Karpas-422 (cell line): Measurements from ENCODE around the gene PAPLN. TPM values are rescaled to one million over a fixed set of nuclear protein-coding genes. Genes with fewer than 3 reads are reported as not detected.

Experiments
- DNase-seq: peaks from one replicate; pipeline ENCODE4 v3.0.0-alpha.2; 2015
- H2AFZ ChIP-seq: fragments of 200-600 bp; sonication (generic); 2 replicates; pipeline ENCODE4 v1.6.1; 2014; ENCODE audit warnings: antibody characterized with exemption, low read length, mixed read lengths
- H3K27ac ChIP-seq: fragments of 200-600 bp; sonication (generic); 2 replicates; pipeline ENCODE4 v1.5.1; 2014; ENCODE audit warnings: mild to moderate bottlenecking, low read length, moderate library complexity
- H3K27me3 ChIP-seq: fragments of 200-600 bp; sonication (generic); 2 replicates; pipeline ENCODE4 v1.6.1; 2014; ENCODE audit warnings: low read length, mixed read lengths
- H3K36me3 ChIP-seq: fragments of 200-600 bp; sonication (generic); 2 replicates; pipeline ENCODE4 v1.6.1; 2014; ENCODE audit warnings: low read length, mixed read lengths; ENCODE audit not compliant: insufficient read depth
- H3K4me1 ChIP-seq: fragments of 200-600 bp; sonication (generic); 2 replicates; pipeline ENCODE4 v1.6.1; 2014; ENCODE audit warnings: mild to moderate bottlenecking, low read length, mixed read lengths
- H3K4me2 ChIP-seq: fragments of 200-600 bp; sonication (generic); 2 replicates; pipeline ENCODE4 v1.6.1; 2014; ENCODE audit warnings: low read length, low read depth, mild to moderate bottlenecking; ENCODE audit not compliant: poor library complexity, severe bottlenecking
- H3K4me3 ChIP-seq: fragments of 200-600 bp; sonication (generic); 2 replicates; pipeline ENCODE4 v1.5.1; 2014; ENCODE audit warnings: mild to moderate bottlenecking, antibody characterized with exemption, low read length, mixed read lengths
- H3K79me2 ChIP-seq: fragments of 200-600 bp; sonication (generic); 2 replicates; pipeline ENCODE4 v1.6.1; 2014; ENCODE audit warnings: mild to moderate bottlenecking, low read length, mixed read lengths
- H3K9ac ChIP-seq: fragments of 200-600 bp; sonication (generic); 2 replicates; pipeline ENCODE4 v1.6.0; 2014; ENCODE audit warnings: low read length
- H3K9me2 ChIP-seq: fragments of 200-600 bp; sonication (generic), shearing (Covaris generic); replicated peaks from 2 replicates; pipeline ENCODE4 v1.6.0; 2014; ENCODE audit warnings: mild to moderate bottlenecking, low read length, moderate library complexity; ENCODE audit not compliant: insufficient read depth
- H3K9me3 ChIP-seq: fragments of 300-700, 200-600 bp; sonication (generic); 2 replicates; pipeline ENCODE4 v1.6.1; 2014; ENCODE audit warnings: low read length, mixed read lengths
- H4K20me1 ChIP-seq: fragments of 200-600 bp; sonication (generic); 2 replicates; pipeline ENCODE4 v1.6.1; 2014; ENCODE audit warnings: mild to moderate bottlenecking, antibody characterized with exemption, low read length, low read depth; ENCODE audit not compliant: insufficient read depth
- total RNA-seq: library from RNA; depleted of rRNA; stranded (reverse); fragments of >200 nt; shearing (Covaris generic); gene quantifications from 2 replicates; pipeline ENCODE4 v1.2.3, GENCODE V29; 2014; ENCODE audit warnings: low replicate concordance

Gene PAPLN
- total RNA-seq, 1 experiment from 2014 or later: 12.9 TPM

GRCh38 chr14:73221945-73222344 is 15.4 kb upstream of the PAPLN start:
- no peaks in the 10 kb centered on the region for H4K20me1 ChIP-seq
- H2AFZ ChIP-seq: no peak overlapping the region
- no peak for DNase-seq
- no peak overlapping the region for H3K4me3 ChIP-seq
- H3K9ac ChIP-seq: no peak overlapping the region
- no peaks in the 10 kb centered on the region for H3K27me3 ChIP-seq
- peak overlapping the region; percentile 63; the same call in 1 of the 2 replicates for H3K27ac ChIP-seq
- peak overlapping the region; percentile 54 for H3K4me2 ChIP-seq
- H3K9me3 ChIP-seq: no peaks in the 10 kb centered on the region
- peaks cover 31% of the 10 kb centered on the region for H3K4me1 ChIP-seq
- no peaks in the 10 kb centered on the region for H3K9me2 ChIP-seq
- H3K36me3 ChIP-seq: peaks cover 25% of the 10 kb centered on the region
- H3K79me2 ChIP-seq: no peaks in the 10 kb centered on the region

- Histone ChIP-seq H3K79me2 (no peaks in the 10 kb centered on the region), H3K27ac (peak overlapping the region; percentile 63), H3K9me3 (no peaks in the 10 kb centered on the region), H3K9me2 (no peaks in the 10 kb centered on the region), H2AFZ (no peak overlapping the region), H4K20me1 (no peaks in the 10 kb centered on the region), H3K4me3 (0 out of 2 replicates have a peak overlapping the region, but pooled peaks have one; percentile 0), H3K36me3 (peaks cover 19% of the 10 kb centered on the region), H3K4me1 (peaks cover 31% of the 10 kb centered on the region), H3K27me3 (no peaks in the 10 kb centered on the region), H3K9ac (peak overlapping the region; percentile 32), H3K4me2 (peak overlapping the region; percentile 54)
- DNase-seq: peak; percentile 66
These were observed 14.3 kb upstream of the PAPLN start for GRCh38 chr14:73223049-73223448.

GRCh38 chr14:73225496-73225895 is 11.8 kb upstream of the PAPLN start:
- no peak overlapping the region for H2AFZ ChIP-seq
- 0 out of 2 replicates have a peak, but pooled peaks cover 4% of the 10 kb centered on the region for H3K36me3 ChIP-seq
- H3K27ac ChIP-seq: no peak overlapping the region
- H3K27me3 ChIP-seq: no peaks in the 10 kb centered on the region
- H3K9me3 ChIP-seq: no peaks in the 10 kb centered on the region
- H3K79me2 ChIP-seq: no peaks in the 10 kb centered on the region
- no peaks in the 10 kb centered on the region for H3K9me2 ChIP-seq
- H3K4me3 ChIP-seq: no peak overlapping the region
- no peak overlapping the region for H3K9ac ChIP-seq
- peaks cover 31% of the 10 kb centered on the region for H3K4me1 ChIP-seq
- no peaks in the 10 kb centered on the region for H4K20me1 ChIP-seq
- no peak for DNase-seq
- H3K4me2 ChIP-seq: no peak overlapping the region

DNA sequence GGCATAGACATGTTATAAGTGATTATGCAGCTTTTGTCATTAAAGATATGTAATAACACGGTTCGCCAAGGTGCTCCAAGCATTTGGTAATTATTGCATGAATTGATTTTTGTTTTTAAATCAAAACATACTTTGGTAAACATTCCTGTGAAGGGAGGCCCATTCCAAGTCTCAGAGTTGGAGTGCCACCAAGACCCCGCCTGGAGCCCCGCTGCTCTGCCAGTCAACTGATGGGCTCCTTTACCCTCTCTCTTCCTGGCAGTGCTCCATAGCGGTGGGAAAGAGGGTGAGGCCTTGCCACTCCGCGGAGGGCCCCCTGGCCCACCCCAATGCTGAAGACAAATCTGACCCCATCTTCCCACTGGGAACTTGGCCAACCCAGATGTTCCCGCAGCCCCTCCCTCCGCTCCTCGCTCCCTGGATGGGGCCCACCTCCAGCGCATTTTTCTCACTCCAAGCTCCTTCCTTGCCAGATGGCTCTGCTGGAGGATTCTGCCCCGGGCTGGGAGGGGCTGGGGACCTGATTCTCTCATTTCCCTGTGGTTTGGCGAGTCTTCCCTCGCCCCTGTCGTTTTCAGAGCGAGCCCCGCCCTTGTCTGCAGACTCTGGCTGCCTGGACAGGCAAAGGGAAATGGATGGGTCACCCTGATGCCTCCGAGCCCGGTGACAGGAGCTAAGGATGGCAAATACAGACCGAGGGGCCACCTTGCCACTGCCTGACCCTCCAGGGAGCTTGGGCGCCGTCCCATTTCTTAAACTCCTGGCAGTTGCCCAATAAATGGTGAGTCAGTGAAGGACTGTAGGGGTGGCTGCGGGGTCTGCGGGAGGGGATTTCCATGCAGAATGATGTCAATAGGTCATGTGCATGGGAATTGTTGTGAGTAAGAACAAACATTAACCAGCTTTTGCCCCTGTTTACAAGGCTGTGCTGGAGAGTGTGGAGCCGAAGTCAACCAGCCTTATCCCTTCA is 9.2 kb upstream of the PAPLN start:
- no peak overlapping the region for H2AFZ ChIP-seq

DNA sequence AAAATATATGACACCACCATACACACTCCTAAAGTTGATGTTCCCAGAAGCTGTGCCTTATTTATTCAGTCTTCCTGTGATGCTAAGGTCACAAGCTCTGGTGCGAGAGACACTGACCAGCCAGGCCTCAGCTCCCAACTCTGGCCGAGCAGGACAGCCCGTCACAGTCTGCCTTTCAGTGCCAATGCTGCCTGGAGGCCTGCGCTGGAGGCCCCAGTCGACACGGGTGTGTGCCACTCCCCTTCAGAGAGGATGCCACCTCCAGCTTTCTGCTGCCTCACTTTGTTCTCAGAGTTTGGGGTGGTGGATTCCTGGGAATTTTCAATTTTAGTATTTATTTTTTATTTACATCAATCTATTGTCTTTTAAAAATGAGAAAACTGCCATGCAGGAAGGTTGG is 7.3 kb upstream of the PAPLN start:
- Histone ChIP-seq H3K4me2 (no peak overlapping the region), H3K9ac (no peak overlapping the region), H3K27me3 (no peaks in the 10 kb centered on the region), H3K9me3 (no peaks in the 10 kb centered on the region), H2AFZ (no peak overlapping the region), H3K79me2 (no peaks in the 10 kb centered on the region), H3K4me1 (peaks cover 17% of the 10 kb centered on the region), H3K36me3 (no peaks in the 10 kb centered on the region), H3K9me2 (no peaks in the 10 kb centered on the region), H3K4me3 (no peak overlapping the region), H4K20me1 (no peaks in the 10 kb centered on the region), H3K27ac (no peak overlapping the region)
- DNase-seq: no peak

More for the DNA sequence above, 9.2 kb upstream of the PAPLN start:
- H3K27ac ChIP-seq: no peak overlapping the region
- H3K9me3 ChIP-seq: no peaks in the 10 kb centered on the region
- H3K36me3 ChIP-seq: no peaks in the 10 kb centered on the region
- H3K4me3 ChIP-seq: no peak overlapping the region
- no peak overlapping the region for H3K4me2 ChIP-seq
- no peaks in the 10 kb centered on the region for H3K9me2 ChIP-seq
- DNase-seq: no peak
- H3K79me2 ChIP-seq: no peaks in the 10 kb centered on the region
- peaks cover 8% of the 10 kb centered on the region for H3K4me1 ChIP-seq
- H3K9ac ChIP-seq: no peak overlapping the region
- H4K20me1 ChIP-seq: no peaks in the 10 kb centered on the region
- no peaks in the 10 kb centered on the region for H3K27me3 ChIP-seq

- H3K4me1 ChIP-seq: peaks cover 39% of the 10 kb centered on the region
- H3K36me3 ChIP-seq: no peaks in the 10 kb centered on the region
- no peaks in the 10 kb centered on the region for H3K9me3 ChIP-seq
- H2AFZ ChIP-seq: no peak overlapping the region
- no peaks in the 10 kb centered on the region for H4K20me1 ChIP-seq
- no peak overlapping the region for H3K9ac ChIP-seq
- no peak overlapping the region for H3K4me3 ChIP-seq
- no peaks in the 10 kb centered on the region for H3K9me2 ChIP-seq
- H3K27ac ChIP-seq: no peak overlapping the region
- no peaks in the 10 kb centered on the region for H3K79me2 ChIP-seq
- H3K27me3 ChIP-seq: no peaks in the 10 kb centered on the region
- no peak overlapping the region for H3K4me2 ChIP-seq
- DNase-seq: peak; percentile 87
These were observed 5.1 kb upstream of the PAPLN start for GRCh38 chr14:73231981-73232851.

GRCh38 chr14:73232984-73233383 is 4.3 kb upstream of the PAPLN start:
- Histone ChIP-seq H3K27me3 (no peaks in the 10 kb centered on the region), H3K4me3 (no peak overlapping the region), H4K20me1 (no peaks in the 10 kb centered on the region), H2AFZ (no peak overlapping the region), H3K36me3 (no peaks in the 10 kb centered on the region), H3K9me3 (no peaks in the 10 kb centered on the region), H3K4me2 (no peak overlapping the region), H3K4me1 (peaks cover 47% of the 10 kb centered on the region), H3K9ac (no peak overlapping the region), H3K27ac (no peak overlapping the region), H3K9me2 (no peaks in the 10 kb centered on the region), H3K79me2 (no peaks in the 10 kb centered on the region)
- DNase-seq: no peak

DNA sequence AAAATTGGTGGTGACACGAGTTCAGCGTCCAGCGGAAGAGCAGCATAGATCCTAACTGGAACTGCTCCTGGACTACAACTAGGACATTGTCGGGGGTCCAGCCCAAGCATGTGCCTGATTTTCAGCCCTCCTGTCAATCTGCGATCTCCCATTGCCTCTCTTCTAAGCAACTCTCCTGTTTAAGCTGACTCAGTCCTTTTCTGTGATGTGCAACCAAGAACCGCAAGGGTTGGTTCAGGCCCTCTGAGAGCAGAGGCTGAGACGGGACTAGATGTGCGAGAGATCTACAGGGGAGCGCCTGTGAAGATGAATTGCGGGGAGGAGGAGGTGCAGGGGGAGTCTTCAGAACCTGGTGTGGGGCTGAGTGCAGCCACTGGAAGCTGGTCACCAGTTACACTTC is 3.7 kb upstream of the PAPLN start:
- no peaks in the 10 kb centered on the region for H3K27me3 ChIP-seq

More for the DNA sequence above, 3.7 kb upstream of the PAPLN start:
- Histone ChIP-seq H3K9me3 (no peaks in the 10 kb centered on the region), H3K36me3 (no peaks in the 10 kb centered on the region), H3K4me1 (peaks cover 52% of the 10 kb centered on the region), H3K27ac (no peak overlapping the region), H3K4me3 (no peak overlapping the region), H3K9ac (no peak overlapping the region), H2AFZ (no peak overlapping the region), H3K9me2 (no peaks in the 10 kb centered on the region), H3K79me2 (no peaks in the 10 kb centered on the region), H4K20me1 (no peaks in the 10 kb centered on the region), H3K4me2 (no peak overlapping the region)
- DNase-seq: no peak
